EL (cell line): ENCODE results near the gene EXOC6B.
"Not testable (repeated sequence)": the region's sequence is repeated elsewhere in the genome, so short reads cannot be mapped to it uniquely, and the experiment has no call there.

Source experiments
- DNase-seq: peaks from one replicate; pipeline ENCODE4 v3.0.0-alpha.2; 2016

EXOC6B gene

DNA sequence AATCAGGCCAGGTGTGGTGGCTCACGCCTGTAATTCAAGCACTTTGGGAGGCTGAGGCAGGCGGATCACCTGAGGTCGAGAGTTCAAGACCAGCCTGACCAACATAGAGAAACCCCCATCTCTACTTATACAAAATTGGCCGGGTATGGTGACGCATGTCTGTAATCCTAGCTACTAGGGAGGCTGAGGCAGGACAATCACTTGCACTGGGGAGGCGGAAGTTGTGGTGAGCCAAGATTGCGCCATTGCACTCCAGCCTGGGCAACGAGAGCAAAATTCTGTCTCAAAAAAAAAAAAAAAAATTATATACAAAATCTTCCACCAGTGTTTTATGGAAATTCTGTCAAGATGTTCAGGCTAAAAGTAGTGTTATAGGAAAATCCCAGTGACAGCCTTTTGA is 290.2 kb downstream of the EXOC6B start:
- not testable (repeated sequence) for DNase-seq

DNA sequence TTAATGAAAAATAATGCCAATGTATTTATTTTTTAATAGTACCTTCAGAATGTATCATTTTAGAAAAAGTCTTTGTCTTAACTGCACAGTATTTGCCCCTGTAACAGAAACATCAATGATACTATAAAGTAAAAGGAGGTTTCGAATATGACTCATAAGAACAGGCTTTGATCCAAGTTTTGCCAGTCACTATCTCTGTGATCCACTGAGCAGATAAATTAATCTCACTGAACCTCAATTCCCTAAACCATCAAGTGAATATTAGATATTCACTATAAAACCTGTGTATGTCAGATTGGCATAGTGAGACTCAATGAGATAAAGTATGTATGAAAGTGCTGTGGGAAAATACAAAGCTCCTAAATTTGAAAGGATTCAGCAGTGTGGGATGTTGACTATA is 292.1 kb downstream of the EXOC6B start:
- DNase-seq, result peak; percentile 64

DNA sequence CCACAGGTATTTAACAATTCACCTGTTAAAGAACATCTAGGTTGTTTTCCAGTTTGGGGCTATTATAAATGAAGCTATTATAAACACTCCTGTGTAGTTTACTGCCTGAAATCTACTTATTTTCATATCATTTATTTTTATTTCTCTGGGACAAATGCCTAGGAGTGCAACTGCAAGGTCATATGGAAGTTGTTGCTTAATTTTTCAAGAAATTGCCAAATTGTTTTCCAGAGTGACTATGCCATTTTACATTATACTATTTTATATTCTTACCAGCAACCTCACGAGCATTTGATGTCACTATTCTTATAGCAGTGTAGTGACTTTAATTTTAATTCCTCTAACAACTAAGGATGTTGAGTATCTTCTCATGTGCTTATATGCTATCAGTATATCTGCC is 298.4 kb downstream of the EXOC6B start:
- DNase-seq, result no peak

DNA sequence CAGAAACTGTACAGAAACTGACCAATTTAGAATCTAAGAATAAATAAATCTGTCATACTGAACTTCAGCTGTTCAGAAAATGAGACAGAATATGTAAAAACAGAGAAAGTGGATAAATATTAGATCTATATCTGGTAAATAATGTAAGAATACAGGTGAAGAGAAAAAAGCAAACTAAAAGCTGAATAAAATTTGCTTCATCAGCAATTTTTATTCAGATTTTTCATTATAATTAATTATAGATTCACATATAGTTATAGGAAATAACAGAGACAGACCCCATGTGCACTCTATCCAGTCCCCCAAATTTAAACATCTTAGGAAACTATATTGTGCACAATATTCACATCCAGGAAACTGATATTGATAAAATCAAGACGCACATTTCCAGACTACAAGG is 299.2 kb downstream of the EXOC6B start:
- no peak for DNase-seq

GRCh38 chr2:72524071-72524470 is 301.8 kb downstream of the EXOC6B start:
- no peak for DNase-seq

DNA sequence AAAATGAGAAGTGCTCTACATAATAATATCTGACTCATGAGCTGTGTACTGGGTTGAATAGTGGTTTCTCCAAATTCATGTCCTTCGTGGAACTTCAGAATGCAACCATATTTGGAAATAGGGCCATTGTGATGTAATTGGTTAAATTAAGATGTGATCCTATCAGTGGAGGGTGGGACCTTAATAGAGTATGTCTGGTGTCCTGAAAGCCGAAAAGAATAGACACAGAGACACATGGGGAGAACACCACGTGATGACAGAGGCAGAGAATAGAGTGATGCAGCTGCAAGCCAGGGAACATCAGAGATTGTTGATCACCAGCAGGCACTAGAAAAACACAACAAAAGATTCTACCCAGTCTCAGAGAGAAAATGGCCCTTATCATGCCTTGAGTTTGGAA is 310.1 kb downstream of the EXOC6B start:
- peak; percentile 29 for DNase-seq

DNA sequence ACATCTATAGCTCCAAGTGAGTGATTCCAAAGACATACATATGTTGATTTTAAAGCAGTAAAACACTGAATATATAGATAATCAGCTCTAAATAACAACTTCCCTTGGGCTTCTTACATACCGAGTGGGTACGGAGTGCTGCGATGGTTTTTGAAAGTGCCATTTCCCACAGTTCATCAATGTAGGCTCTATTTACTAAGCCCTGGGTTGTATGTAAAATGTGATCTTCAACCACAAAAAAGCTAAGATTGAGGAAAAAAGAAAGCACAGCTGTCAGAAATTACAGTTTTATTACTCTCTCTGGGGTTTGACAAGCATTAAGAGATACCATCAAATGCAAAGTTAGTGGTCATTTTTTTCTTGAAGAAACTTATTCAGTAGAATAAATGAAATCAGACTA is 312.8 kb downstream of the EXOC6B start:
- DNase-seq, result no peak

GRCh38 chr2:72512376-72512775 is 313.5 kb downstream of the EXOC6B start:
- DNase-seq, result no peak

- no peak for DNase-seq
Observed at GRCh38 chr2:72511906-72512305, 313.9 kb downstream of the EXOC6B start.

DNA sequence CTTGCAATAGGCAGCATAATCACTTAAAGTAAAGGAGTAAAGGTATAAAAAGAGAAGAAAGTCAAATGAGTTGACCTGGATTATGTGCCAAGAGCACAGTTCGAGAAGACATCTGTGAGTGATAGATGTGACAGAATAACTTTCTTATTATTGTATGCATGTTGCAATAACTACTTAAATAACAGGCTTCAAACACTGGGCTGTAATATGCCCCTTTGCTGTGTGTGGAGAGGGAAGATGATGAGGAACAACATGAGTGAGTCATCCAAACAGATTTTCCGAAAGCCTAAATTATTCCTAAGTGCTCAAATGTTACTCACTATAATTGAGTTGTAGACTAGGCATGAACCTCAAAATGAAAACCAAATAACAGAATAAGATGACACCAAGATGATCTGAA is 328.1 kb downstream of the EXOC6B start:
- peak; percentile 6 for DNase-seq

DNA sequence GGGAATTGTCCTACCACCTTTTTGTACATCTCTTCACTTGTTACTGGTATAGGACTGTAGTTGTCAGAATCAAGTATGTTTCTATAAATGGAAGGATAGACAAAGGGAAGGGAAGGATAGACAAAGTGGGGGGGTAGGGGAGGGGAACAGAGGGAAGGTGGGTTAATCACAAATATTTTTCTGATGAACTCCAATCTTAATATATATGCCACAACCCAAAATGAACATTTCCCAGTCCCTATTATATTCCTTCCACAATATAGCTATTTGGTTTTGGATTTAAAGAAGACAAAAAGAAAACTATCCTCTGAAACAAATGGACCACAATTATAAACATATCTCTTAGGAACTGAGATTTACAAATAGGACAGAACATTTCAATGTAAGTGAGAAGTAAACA is 329.4 kb downstream of the EXOC6B start:
- no peak for DNase-seq

DNA sequence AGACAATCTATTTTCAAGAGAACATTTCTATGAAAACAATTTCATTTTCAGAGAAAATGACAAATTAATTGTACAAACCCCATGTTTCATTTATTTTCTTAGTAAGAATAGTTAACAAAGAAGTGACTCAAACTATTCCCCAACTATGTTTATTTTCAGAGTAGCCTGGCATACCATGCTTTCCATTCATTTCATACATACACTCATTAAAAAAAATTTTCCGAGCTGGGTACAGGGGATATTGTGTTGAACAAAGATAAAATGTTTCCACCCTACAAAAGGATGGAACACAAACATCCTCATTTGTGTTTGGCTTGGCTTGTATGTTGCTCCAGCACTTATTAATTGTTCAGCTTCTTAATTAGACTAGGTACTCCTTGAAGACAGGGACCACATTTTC is 331.4 kb downstream of the EXOC6B start:
- DNase-seq, result peak; percentile 9

DNA sequence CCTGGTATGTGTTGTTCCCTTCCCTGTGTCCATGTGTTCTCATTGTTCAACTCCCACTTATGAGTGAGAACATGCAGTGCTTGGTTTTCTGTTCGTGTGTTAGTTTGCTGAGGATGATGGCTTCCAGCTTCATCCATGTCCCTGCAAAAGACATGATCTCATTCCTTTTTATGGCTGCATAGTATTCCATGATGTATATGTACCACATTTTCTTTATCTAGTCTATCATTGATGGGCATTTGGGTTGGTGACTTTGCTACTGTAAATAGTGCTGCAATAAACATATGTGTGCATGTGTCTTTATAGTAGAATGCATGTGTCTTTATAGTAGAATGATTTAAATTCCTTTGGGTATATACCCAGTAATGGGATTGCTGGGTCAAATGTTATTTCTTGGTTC is 341.2 kb downstream of the EXOC6B start:
- not testable (repeated sequence) for DNase-seq

GRCh38 chr2:72483346-72483745 is 342.5 kb downstream of the EXOC6B start:
- no peak for DNase-seq

DNA sequence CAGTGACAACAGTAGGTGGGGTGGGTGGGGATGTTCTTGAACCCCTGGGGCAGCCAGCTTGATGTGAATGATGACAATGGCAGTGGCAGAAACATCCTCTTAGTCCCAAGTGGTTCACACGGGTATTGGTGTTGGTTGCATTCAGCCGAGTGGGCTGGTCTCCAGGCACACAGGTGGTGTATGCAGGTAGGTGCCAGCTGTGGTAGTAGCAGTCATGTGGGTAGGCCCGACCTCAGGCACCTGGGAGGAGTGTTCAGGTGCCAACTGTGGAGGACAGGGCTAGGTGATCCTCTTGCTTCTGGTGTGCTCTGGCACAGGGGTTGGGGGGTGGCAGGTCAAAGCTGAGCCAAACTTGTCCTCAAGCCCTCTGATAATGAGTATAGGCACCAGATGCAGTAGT is 350.6 kb downstream of the EXOC6B start:
- no peak for DNase-seq

- peak; percentile 73 for DNase-seq
Observed at GRCh38 chr2:72457801-72458516, 367.9 kb downstream of the EXOC6B start.

- no peak for DNase-seq
Observed at GRCh38 chr2:72454189-72454588, 371.6 kb downstream of the EXOC6B start.

DNA sequence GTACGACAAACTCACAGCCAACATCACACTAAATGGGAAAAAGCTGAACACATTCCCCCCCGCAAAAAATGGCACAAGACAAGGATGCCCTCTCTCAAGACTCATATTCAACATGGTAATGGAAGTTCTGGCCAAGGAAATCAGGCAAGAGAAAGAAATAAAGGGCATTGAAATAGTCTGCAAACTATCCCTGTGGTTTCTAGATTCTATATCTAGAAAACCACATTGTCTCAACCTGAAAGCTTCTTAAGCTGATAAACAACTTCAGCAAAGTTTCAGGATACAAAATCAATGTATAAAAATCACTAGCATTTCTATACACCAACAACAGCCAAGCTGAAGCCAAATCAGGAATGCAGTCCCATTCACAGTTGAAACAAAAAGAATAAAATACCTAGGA is 383.6 kb downstream of the EXOC6B start:
- no peak for DNase-seq

DNA sequence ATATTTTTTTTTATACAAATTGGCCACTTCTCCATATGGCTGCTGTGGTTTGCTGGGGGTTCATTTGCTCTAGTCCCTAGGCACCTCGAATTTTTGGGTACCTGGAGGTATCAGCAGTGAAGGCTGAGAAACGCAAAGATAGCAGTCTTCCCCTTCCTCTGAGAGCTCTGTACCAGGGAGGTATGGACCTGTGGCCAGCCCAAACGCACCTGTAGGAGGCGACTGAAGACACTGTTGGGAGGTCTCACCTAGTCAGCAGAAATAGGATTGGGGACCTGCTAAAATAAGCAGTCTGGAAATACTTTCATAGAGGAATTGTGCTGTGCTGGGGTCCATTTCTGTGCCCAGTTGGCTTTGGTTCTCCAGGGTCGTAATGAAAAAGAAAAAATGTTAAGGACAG is 385.9 kb downstream of the EXOC6B start:
- DNase-seq, result no peak

- DNase-seq, result no peak
Observed at GRCh38 chr2:72438364-72438763, 387.5 kb downstream of the EXOC6B start.

DNA sequence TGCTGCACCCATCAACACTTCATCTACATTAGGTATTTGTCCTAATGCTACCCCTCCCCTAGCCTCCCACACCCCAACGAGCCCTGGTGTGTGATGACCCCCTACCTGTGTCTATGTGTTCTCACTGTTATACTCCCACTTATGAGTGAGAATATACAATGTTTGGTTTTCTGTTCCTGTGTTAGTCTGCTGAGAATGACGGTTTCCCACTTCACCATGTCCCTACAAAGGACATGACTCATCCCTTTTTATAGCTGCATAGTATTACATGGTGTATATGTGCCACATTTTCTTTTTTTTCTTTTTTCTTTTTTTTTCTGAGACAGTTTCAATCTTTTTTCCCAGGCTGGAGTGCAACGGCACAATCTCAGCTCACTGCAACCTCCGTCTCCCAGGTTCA is 394.1 kb downstream of the EXOC6B start:
- DNase-seq, result no peak

DNA sequence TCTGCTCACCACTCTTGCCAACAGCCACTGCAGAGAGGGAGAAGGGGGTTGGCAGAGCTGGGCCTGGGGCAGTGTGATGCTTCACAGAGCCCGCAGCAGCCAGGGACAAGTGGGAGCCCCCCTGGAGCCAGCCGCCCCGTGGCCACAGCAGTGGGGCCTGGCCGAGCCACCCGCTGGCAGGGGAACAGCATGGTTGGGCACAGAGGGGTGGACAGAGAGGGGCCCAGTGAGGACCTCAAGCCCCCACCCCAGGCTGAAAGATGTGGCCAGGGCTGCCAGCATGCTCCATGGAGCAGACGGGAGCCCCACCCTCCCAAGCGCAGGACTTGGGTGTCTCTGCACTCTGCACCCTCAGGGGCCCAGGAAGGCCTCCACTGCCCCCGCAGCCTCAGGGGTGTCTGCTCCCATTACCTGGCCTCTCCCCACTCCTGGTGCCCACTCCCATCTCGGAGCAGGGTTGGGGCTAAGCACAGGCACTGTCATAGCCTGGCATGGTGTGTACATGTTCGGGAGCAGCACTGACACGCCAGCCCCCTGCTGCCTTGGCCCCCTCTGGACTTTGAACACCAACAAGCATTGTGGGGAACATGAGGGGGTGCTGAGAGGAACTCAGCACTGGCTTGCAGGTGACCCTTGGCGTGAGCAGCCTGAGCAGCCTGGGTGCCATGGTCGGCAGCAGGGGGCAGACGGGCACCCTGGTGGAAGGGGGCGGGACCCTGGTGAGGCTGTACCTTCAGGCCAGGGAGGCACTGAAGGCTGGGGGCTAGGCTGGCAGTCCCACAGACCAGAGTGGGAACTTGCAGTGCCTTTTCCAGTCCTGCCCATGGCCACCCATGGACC is 398.6 kb downstream of the EXOC6B start:
- no peak for DNase-seq

DNA sequence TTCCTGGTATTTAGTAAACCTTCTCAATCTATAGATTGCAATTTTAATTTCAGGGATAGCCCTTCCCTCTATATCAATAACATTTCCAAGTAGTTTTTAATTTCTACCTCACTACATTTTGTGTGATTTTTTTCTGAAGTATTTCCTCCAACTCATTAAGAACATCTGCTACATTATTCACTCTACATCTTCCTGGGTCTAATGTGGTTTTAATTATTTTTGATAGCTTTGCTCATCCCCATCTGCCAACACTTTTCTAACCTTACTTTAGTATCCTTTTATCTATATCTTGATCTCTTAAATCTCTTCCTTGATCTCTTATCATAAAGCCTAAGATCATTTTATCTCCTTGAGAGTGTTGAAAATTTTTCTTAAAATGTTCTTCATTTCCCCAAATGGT is 399.8 kb downstream of the EXOC6B start:
- no peak for DNase-seq

DNA sequence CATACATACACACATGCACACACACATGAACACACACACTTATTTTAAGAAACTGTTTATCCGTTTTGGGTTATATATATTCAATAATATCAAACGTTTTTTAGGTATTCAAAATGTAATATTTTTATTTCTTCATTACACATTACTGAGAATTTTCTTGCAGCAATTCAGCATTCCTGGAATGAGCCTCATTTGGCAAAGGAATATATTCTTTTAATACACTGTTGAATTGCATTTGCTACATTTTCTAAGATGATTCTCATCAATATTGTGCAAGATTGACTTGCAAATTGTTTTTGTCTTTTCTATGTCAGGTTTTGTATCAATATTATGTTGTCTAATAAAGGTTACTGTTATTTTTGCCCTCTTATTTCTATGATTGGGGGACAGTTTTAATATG is 402.1 kb downstream of the EXOC6B start:
- no peak for DNase-seq
